H1 (cell line): ENCODE data around the gene KIF27. TPM values are rescaled to one million over a fixed set of nuclear protein-coding genes. Genes with fewer than 3 reads are reported as not detected.

ENCODE experiments used
- polyA plus RNA-seq, 7 experiments: library from polyadenylated mRNA; depleted of rRNA in 3 of 7; stranded (reverse) in 5 of 7; unstranded in 2 of 7; fragments of >200 nt in 5 of 7; fragments of 200-250 nt in 2 of 7; gene quantifications; 1 replicate in 5 of 7; 2 replicates in 1 of 7; 4 replicates in 1 of 7; pipeline versions ENCODE4 v1.2.1 to v1.2.3, GENCODE V29; 2011 to 2013; ENCODE audit warnings: missing spikeins in 2 of 7, mixed read lengths in 2 of 7
- total RNA-seq: library from RNA; stranded (reverse); fragmentation: NEBNext Ultra II Directional; extraction: Animal tissue kit (Norgen Biotek cat#: 25700); gene quantifications from 2 replicates; pipeline ENCODE4 v1.2.1, GENCODE V29; 2021
- TF ChIP-seq, protein P1 (sequence below): IDR thresholded peaks from 2 replicates; pipeline ENCODE4 v1.6.1; 2012; ENCODE audit warnings: low read length, inconsistent platforms

KIF27 gene
- total and polyA plus RNA-seq, 2 of the 8 experiments (the other 6 are each of a cell fraction or from before 2014, with no cell fraction given) = 0.47 to 7.0 TPM

DNA sequence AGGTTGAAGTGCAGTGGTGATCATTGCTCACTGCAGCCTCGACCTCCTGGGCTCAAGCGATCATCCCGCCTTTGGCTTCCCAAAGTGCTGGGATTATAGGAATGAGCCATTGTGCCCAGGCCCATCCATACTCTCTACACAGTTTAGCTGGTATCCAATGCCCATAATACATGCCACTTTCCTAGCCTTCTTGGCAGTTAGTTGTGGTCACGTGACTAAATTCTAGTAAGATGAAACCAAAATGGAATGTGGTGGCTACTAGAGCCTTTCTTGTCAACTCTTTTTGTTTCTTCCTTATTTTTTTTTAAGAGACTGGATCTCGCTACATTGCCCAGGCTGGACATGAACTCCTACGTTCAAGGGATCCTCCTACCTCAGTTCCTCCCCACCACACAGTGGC lies 15.3 kb upstream of the KIF27 start (continued):
- TF ChIP-seq, protein P1, sequence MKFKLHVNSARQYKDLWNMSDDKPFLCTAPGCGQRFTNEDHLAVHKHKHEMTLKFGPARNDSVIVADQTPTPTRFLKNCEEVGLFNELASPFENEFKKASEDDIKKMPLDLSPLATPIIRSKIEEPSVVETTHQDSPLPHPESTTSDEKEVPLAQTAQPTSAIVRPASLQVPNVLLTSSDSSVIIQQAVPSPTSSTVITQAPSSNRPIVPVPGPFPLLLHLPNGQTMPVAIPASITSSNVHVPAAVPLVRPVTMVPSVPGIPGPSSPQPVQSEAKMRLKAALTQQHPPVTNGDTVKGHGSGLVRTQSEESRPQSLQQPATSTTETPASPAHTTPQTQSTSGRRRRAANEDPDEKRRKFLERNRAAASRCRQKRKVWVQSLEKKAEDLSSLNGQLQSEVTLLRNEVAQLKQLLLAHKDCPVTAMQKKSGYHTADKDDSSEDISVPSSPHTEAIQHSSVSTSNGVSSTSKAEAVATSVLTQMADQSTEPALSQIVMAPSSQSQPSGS = no peak
